Stomach (tissue), 4 donors: ENCODE data around the gene SORL1.

Experiments used
- EP300 ChIP-seq: sonication (generic); formaldehyde crosslinking; IDR thresholded peaks from one replicate; pipeline ENCODE4 v1.6.1; 2017; ENCODE audit warnings: antibody characterized with exemption
- TF ChIP-seq, protein P1 (sequence below), 7 experiments: fragments of 450-650 bp in 4 of 7; fragments of 200-600 bp in 3 of 7; sonication (generic) in 3 of 7; IDR thresholded peaks; one replicate each; pipeline ENCODE4 v1.5.1; 2016 to 2019; ENCODE audit warnings: antibody characterized with exemption in 7 of 7, control low read depth in 2 of 7, mild to moderate bottlenecking in 1 of 7

DNA sequence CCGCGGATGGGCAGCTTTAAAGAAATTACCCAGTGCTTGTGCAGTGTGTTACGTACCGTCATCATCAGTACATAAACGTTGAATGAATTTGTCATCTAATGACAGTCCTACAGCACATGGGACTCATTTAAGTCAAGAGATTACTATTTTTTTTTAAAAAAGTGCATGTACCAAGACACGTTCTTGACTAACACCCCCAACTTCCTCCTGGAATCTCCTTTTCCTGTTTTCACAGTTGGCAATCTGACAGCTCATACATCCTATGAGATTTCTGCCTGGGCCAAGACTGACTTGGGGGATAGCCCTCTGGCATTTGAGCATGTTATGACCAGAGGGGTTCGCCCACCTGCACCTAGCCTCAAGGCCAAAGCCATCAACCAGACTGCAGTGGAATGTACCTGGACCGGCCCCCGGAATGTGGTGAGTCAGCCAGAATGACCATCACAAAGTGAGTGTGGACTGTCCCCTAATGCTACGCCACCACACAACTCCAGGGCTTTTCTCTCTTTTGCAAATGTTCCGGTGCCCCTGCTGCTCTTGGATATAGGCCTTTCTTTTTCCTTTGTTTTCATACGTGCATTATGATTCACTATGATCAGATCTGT, 162.6 kb downstream of the SORL1 start:
- TF ChIP-seq, protein P1, sequence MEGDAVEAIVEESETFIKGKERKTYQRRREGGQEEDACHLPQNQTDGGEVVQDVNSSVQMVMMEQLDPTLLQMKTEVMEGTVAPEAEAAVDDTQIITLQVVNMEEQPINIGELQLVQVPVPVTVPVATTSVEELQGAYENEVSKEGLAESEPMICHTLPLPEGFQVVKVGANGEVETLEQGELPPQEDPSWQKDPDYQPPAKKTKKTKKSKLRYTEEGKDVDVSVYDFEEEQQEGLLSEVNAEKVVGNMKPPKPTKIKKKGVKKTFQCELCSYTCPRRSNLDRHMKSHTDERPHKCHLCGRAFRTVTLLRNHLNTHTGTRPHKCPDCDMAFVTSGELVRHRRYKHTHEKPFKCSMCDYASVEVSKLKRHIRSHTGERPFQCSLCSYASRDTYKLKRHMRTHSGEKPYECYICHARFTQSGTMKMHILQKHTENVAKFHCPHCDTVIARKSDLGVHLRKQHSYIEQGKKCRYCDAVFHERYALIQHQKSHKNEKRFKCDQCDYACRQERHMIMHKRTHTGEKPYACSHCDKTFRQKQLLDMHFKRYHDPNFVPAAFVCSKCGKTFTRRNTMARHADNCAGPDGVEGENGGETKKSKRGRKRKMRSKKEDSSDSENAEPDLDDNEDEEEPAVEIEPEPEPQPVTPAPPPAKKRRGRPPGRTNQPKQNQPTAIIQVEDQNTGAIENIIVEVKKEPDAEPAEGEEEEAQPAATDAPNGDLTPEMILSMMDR (IDR thresholded peaks at IDR 0.05): no peak
- no peak for TF ChIP-seq EP300
